HFFc6 (cell line): ENCODE measurements around the gene TGFBRAP1. TPM values are rescaled to one million over a fixed set of nuclear protein-coding genes. Genes with fewer than 3 reads are reported as not detected.

Source experiments
- DNase-seq: peaks from one replicate; pipeline ENCODE4 v3.0.0-alpha.2; 2018
- H3K27ac Mint-ChIP-seq: 2 replicates; pipeline ENCODE4 v1.8.0; 2020; ENCODE audit warnings: mild to moderate bottlenecking, mixed read lengths
- H3K27me3 Mint-ChIP-seq: 2 replicates; pipeline ENCODE4 v1.8.0; 2021; ENCODE audit warnings: mild to moderate bottlenecking, moderate library complexity, mixed read lengths; ENCODE audit not compliant: insufficient read depth
- H3K36me3 Mint-ChIP-seq: 2 replicates; pipeline ENCODE4 v1.8.0; 2021; ENCODE audit warnings: low read depth, mixed read lengths
- H3K4me1 Mint-ChIP-seq: 2 replicates; pipeline ENCODE4 v1.8.0; 2020; ENCODE audit warnings: low read depth, mixed read lengths
- H3K4me3 Mint-ChIP-seq: 2 replicates; pipeline ENCODE4 v1.8.0; 2020; ENCODE audit warnings: mild to moderate bottlenecking, moderate library complexity, mixed read lengths
- H3K9me3 Mint-ChIP-seq: 2 replicates; pipeline ENCODE4 v1.8.0; 2020; ENCODE audit warnings: mild to moderate bottlenecking, mixed read lengths
- CTCF ChIP-seq: fragments of 200-600 bp; sonication (generic); IDR thresholded peaks from 2 replicates; pipeline ENCODE4 v1.5.0; 2021; ENCODE audit warnings: antibody characterized with exemption, mild to moderate bottlenecking
- total RNA-seq, 6 experiments: library from RNA; stranded (reverse); fragmentation: NEBNext Ultra II Directional; extraction: Animal tissue kit (Norgen Biotek cat#: 25700); gene quantifications; 2 replicates in 1 of 6; 3 replicates in 5 of 6; pipeline ENCODE4 v1.2.3, GENCODE V29; 2021

Gene TGFBRAP1
- total RNA-seq, 6 experiments from 2014 or later: 18.9 to 22.5 (median 19.8) TPM

DNA sequence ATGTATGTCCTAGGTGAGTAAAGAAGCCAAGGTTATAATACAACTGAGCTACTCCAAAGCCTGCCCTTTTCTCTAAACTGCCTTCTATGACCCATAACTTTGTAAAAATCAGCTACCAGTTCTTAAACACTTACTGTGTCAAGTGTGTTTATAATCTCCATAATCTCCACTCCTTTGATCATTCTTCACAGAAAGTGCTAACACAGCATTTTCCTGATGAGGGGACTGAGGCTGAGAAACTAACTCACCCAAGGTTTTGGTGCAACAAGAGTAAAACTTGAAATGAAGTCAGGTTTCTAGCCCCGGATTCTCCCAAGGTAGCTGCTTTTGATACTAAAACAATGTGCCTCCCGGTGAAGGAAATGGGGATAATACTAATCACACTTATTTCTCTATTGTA lies 5.9 kb upstream of the TGFBRAP1 start:
- peaks cover 32% of the 10 kb centered on the region for H3K4me1 Mint-ChIP-seq
- no peak for DNase-seq
- H3K36me3 Mint-ChIP-seq: peaks cover 13% of the 10 kb centered on the region; the same call in 1 of the 2 replicates
- no peaks in the 10 kb centered on the region for H3K9me3 Mint-ChIP-seq
- no peaks in the 10 kb centered on the region for H3K27me3 Mint-ChIP-seq
- no peak overlapping the region for H3K27ac Mint-ChIP-seq
- H3K4me3 Mint-ChIP-seq: no peak overlapping the region
- no peak for TF ChIP-seq CTCF

DNA sequence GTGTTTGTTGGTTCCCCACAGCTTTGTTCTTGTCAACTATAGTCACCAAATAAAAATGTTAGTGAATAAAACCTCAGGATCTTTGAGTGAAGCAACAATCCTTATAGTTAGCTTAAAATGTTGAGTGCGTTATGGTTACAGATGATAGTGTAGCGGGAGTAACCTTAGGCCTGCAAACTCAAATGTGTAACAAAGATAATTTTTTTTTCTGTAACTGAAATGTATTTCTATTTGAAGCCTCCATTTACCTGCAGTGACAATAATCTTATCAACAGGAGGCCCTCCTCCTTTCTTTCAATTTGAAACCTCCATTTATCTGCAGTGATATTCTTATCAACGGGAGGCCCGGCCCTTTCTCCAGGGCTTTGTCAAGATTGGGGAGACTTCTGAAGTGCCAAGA lies 4.7 kb upstream of the TGFBRAP1 start:
- no peak for DNase-seq
- H3K4me3 Mint-ChIP-seq: no peak overlapping the region
- H3K36me3 Mint-ChIP-seq: peaks cover 7% of the 10 kb centered on the region; the same call in 1 of the 2 replicates
- H3K4me1 Mint-ChIP-seq: peaks cover 26% of the 10 kb centered on the region
- H3K9me3 Mint-ChIP-seq: no peaks in the 10 kb centered on the region
- TF ChIP-seq CTCF: no peak
- H3K27ac Mint-ChIP-seq: no peak overlapping the region
- H3K27me3 Mint-ChIP-seq: no peaks in the 10 kb centered on the region; the same call in 1 of the 2 replicates

- TF ChIP-seq CTCF: no peak
Measured at GRCh38 chr2:105330681-105331375, 1.3 kb upstream of the TGFBRAP1 start.

DNA sequence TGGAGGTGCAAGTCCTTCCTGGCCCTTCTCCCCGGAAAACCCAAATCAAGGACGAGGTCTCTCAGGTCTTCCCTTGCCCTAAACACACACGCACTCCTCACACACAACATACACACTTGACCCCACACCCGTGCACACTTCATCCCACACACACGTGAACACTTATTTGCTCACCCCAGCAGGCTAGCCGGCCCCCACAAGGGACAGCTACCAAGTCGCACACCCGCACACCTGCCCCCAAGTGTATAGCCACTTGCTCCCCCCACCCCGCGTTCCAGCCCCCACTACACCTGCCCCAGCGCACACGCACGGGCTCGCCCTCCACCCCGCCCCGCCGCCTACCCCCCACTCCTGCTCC lies 359 bp downstream of the TGFBRAP1 start:
- DNase-seq: no peak
- no peak for TF ChIP-seq CTCF
- Mint-ChIP-seq H3K4me1 (peaks cover 61% of the 10 kb centered on the region), H3K27ac (peak overlapping the region; percentile 77), H3K4me3 (peak overlapping the region; percentile 89), H3K27me3 (no peaks in the 10 kb centered on the region; the same call in 1 of the 2 replicates), H3K36me3 (no peaks in the 10 kb centered on the region; the same call in 1 of the 2 replicates), H3K9me3 (no peaks in the 10 kb centered on the region)

More at GRCh38 chr2:105330681-105331375, 1.3 kb upstream of the TGFBRAP1 start:
- H3K27me3 Mint-ChIP-seq: no peaks in the 10 kb centered on the region; the same call in 1 of the 2 replicates
- no peaks in the 10 kb centered on the region for H3K9me3 Mint-ChIP-seq
- peaks cover 44% of the 10 kb centered on the region for H3K4me1 Mint-ChIP-seq
- peak overlapping the region; percentile 88 for H3K27ac Mint-ChIP-seq
- no peak for DNase-seq
- peak overlapping the region; percentile 53; the same call in 1 of the 2 replicates for H3K4me3 Mint-ChIP-seq
- H3K36me3 Mint-ChIP-seq: no peaks in the 10 kb centered on the region; the same call in 1 of the 2 replicates

- H3K4me1 Mint-ChIP-seq: peaks cover 67% of the 10 kb centered on the region
- peak overlapping the region; percentile 89 for H3K4me3 Mint-ChIP-seq
- DNase-seq: peak; percentile 67
- H3K36me3 Mint-ChIP-seq: no peaks in the 10 kb centered on the region
- no peaks in the 10 kb centered on the region; the same call in 1 of the 2 replicates for H3K27me3 Mint-ChIP-seq
- no peaks in the 10 kb centered on the region for H3K9me3 Mint-ChIP-seq
- H3K27ac Mint-ChIP-seq: peak overlapping the region; percentile 77
- no peak for TF ChIP-seq CTCF
Measured at GRCh38 chr2:105328281-105329196, 996 bp downstream of the TGFBRAP1 start.
